Mesothelial cell of epicardium (in vitro differentiated cells): ENCODE results near the gene CACNA1F. TPM values are rescaled to one million over a fixed set of nuclear protein-coding genes. Genes with fewer than 3 reads are reported as not detected.
A peak's percentile ranks its signal among the peaks of the same experiment; 100 is the strongest.

ENCODE experiments used
- DNase-seq, 2 experiments: peaks; one replicate each; pipeline ENCODE4 v3.0.0; 2021; ENCODE audit warnings: low spot score in 2 of 2; ENCODE audit not compliant: unreplicated experiment in 2 of 2
- H3K27ac Mint-ChIP-seq: 2 replicates; pipeline ENCODE4 v1.8.0; 2021; ENCODE audit warnings: mixed read lengths
- H3K27me3 Mint-ChIP-seq: 2 replicates; pipeline ENCODE4 v1.8.0; 2021; ENCODE audit warnings: low read depth, mixed read lengths
- H3K36me3 Mint-ChIP-seq: 2 replicates; pipeline ENCODE4 v1.8.0; 2021; ENCODE audit warnings: mixed read lengths
- H3K4me1 Mint-ChIP-seq: 2 replicates; pipeline ENCODE4 v1.8.0; 2021; ENCODE audit warnings: mixed read lengths
- H3K4me3 Mint-ChIP-seq: 2 replicates; pipeline ENCODE4 v1.8.0; 2021; ENCODE audit warnings: mild to moderate bottlenecking, moderate library complexity, mixed read lengths
- H3K9me3 Mint-ChIP-seq: 2 replicates; pipeline ENCODE4 v1.8.0; 2021; ENCODE audit warnings: mixed read lengths
- total RNA-seq: library from RNA; stranded (reverse); gene quantifications from 3 replicates; pipeline ENCODE4 v1.2.1, GENCODE V29; 2021
- TF ChIP-seq, protein P1 (sequence below): fragments of 200-600 bp; sonication (generic); IDR thresholded peaks from one replicate; pipeline ENCODE4 v1.5.0; 2021; ENCODE audit warnings: antibody characterized with exemption; ENCODE audit not compliant: unreplicated experiment

CACNA1F gene
- total RNA-seq, 1 donor from 2014 or later = 0.47 TPM

DNA sequence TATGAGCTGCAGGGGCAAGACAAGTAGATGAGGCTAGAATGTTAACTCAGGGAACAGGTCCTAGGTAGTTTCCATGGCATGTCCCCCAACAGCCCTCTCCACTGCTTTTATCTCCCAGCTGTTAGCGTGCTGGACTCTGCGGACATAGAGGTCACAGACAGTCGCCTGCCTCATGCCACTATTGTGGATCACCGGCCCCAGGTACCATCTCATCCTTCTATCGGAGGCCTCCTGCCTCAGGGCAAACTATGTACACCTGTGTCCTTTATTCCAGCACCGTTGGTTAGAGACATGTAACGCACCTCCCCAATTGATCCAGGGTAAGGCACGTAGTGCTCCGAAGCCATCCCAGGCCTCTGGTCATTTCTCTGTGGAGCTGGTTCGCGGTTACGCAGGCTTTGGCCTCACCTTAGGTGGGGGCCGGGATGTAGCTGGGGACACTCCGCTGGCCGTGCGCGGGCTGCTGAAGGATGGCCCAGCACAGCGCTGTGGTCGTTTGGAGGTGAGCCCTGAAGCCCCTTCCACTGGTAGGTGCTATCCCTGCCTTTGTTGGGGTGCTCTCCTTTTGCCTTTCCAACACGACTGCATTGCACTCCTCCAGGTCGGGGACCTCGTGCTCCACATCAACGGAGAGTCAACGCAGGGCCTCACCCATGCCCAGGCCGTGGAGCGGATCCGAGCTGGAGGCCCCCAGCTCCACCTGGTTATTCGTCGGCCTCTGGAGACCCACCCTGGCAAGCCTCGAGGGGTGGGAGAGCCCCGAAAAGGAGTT lies 68.4 kb downstream of the CACNA1F start:
- Mint-ChIP-seq H3K9me3 (peaks cover 3% of the 10 kb centered on the region), H3K4me3 (peak overlapping the region; percentile 75), H3K27me3 (no peaks in the 10 kb centered on the region), H3K27ac (peak overlapping the region; percentile 85), H3K4me1 (peaks cover 17% of the 10 kb centered on the region), H3K36me3 (no peaks in the 10 kb centered on the region)
- TF ChIP-seq, protein P1, sequence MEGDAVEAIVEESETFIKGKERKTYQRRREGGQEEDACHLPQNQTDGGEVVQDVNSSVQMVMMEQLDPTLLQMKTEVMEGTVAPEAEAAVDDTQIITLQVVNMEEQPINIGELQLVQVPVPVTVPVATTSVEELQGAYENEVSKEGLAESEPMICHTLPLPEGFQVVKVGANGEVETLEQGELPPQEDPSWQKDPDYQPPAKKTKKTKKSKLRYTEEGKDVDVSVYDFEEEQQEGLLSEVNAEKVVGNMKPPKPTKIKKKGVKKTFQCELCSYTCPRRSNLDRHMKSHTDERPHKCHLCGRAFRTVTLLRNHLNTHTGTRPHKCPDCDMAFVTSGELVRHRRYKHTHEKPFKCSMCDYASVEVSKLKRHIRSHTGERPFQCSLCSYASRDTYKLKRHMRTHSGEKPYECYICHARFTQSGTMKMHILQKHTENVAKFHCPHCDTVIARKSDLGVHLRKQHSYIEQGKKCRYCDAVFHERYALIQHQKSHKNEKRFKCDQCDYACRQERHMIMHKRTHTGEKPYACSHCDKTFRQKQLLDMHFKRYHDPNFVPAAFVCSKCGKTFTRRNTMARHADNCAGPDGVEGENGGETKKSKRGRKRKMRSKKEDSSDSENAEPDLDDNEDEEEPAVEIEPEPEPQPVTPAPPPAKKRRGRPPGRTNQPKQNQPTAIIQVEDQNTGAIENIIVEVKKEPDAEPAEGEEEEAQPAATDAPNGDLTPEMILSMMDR = no peak
- no peak for DNase-seq

DNA sequence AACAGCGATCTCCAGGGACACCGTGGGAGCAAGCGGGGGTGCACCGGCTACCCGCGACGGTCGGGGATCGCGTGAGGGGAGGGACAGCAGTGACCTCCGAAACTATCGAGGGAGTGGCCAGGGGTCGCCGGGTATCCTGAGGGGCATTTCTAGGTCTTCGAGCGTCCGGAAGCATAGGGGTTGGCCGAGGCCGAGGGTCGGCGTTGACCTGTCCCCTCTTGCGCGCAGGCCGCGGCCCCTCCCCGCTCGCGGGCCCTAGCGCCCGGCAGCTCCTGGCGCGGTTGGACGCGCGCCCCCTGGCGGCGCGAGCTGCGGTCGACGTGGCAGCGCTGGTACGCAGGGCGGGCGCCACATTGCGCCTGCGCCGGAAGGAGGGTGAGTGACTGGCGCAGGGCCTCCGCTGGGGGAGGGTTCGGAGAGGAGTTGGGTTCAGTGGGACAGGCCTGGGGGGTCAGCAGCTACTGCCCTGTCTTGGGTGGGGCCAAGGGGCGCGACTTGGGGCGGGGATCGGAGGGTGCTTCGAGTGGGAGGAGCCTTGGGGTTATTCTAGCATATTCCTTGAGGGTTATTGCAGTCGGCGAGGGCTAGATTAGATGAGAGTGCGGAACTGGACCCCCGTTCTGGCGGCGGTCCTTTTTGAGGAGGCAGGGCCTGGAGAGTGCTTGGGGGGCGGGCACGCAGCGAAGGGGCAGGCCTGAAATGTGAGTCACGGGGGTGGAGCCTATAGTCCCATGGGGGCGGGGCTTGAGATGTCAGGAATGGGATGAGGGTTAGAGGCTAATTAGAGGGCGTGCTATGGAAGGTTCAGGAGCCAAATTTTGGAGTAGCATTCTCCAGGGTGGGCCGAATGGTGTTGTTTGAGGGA lies 69.4 kb downstream of the CACNA1F start:
- H3K27ac Mint-ChIP-seq = peak overlapping the region; percentile 91
- peaks cover 17% of the 10 kb centered on the region for H3K4me1 Mint-ChIP-seq
- DNase-seq = peak; percentile 67 to 80
- H3K9me3 Mint-ChIP-seq = peaks cover 3% of the 10 kb centered on the region
- no peaks in the 10 kb centered on the region for H3K36me3 Mint-ChIP-seq
- TF ChIP-seq, protein P1 = peak; percentile 76
- peak overlapping the region; percentile 75 for H3K4me3 Mint-ChIP-seq
- H3K27me3 Mint-ChIP-seq = no peaks in the 10 kb centered on the region

DNA sequence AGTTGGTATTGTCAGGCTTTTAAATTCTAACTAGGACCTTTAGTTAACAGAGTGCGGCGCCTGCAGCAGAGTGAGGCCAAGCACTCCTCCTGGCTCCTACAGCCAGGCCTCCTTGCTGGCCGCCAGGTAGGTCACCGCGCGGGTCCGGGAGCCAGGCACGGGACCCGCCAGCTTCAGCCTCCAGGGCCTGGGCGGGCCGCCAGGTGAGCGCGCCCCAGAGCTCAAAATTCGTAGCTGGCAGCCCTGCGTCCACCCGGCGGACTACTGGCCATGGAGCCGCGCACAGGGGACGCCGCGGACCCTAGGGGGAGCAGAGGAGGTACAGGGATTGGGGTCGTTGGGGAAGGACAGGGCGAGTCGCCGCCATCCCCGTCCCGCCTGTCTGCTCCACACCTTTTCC lies 70.5 kb downstream of the CACNA1F start, which contains the start of gene MAGIX:
TSS of gene MAGIX (plus strand) at position 139 of the 400 bp plus-strand sequence. CDS start at position 271, 132 bp downstream.
- no peak for DNase-seq
- peaks cover 16% of the 10 kb centered on the region for H3K4me1 Mint-ChIP-seq
- H3K36me3 Mint-ChIP-seq = no peaks in the 10 kb centered on the region
- no peaks in the 10 kb centered on the region for H3K27me3 Mint-ChIP-seq
- TF ChIP-seq, protein P1 = no peak
- H3K27ac Mint-ChIP-seq = peak within 1 kb of the TSS; percentile 91
- H3K4me3 Mint-ChIP-seq = peak within 1 kb of the TSS; percentile 75
- peaks cover 3% of the 10 kb centered on the region for H3K9me3 Mint-ChIP-seq

DNA sequence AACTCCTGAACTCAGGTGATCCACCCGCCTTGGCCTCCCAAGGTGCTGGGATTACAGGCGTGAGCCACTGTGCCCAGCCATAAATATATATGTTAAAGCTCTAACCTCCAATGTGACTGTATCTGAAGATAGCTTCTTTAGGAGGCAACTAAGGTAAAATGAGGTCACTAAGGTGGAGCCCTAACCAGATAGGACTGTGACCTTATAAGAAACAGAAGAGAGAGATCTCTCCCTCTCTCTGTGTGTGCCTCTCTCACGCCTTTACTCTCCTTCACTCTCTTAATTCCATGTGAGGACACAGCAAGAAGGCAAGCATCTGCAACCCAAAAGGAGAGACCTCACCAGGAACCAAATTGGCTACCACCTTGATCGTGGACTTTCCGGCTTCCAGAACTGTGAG lies 71.5 kb downstream of the CACNA1F start:
- TF ChIP-seq, protein P1 = no peak
- H3K9me3 Mint-ChIP-seq = peaks cover 3% of the 10 kb centered on the region
- H3K36me3 Mint-ChIP-seq = no peaks in the 10 kb centered on the region
- H3K4me3 Mint-ChIP-seq = no peak overlapping the region
- H3K27me3 Mint-ChIP-seq = no peaks in the 10 kb centered on the region
- no peak for DNase-seq
- H3K27ac Mint-ChIP-seq = no peak overlapping the region
- peaks cover 8% of the 10 kb centered on the region for H3K4me1 Mint-ChIP-seq

DNA sequence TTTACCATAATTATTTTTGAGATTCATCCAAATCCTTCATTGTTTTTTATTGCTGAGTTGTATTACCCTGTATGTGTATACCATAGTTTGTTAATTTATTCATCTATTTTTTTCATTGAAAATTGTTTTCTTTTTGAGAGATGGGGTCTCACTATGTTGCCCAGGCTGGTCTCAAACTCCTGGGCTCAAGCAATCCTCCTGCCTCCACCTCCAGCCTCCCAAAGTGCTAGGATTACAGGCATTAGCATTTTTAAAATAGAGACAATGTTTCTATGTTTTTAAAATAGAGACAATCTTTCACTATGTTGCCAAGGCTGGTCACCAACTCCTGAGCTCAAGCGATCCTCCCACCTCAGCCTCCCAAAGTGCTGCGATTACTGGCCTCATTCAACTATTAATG lies 72.2 kb downstream of the CACNA1F start:
- DNase-seq = no peak
- Mint-ChIP-seq H3K36me3 (no peaks in the 10 kb centered on the region), H3K9me3 (peaks cover 3% of the 10 kb centered on the region), H3K4me3 (no peak overlapping the region), H3K27ac (no peak overlapping the region), H3K4me1 (peaks cover 6% of the 10 kb centered on the region), H3K27me3 (no peaks in the 10 kb centered on the region)
- TF ChIP-seq, protein P1 = no peak
